H1 (cell line): Measurements from ENCODE around the gene FGF12. TPM values are rescaled to one million over a fixed set of nuclear protein-coding genes. Genes with fewer than 3 reads are reported as not detected.

Experiments
- CTCF ChIA-PET: fragments of 300-600 bp; sonication (Branson Sonifier 250); formaldehyde crosslinking; loops from one replicate; lab custom pipeline; 2021; ENCODE audit not compliant: partially characterized antibody; lab: Charles Lee
- POLR2A ChIA-PET: fragments of 300-600 bp; sonication (Branson Sonifier 250); formaldehyde crosslinking; loops from one replicate; lab custom pipeline; 2021; ENCODE audit warnings: inconsistent platforms; ENCODE audit not compliant: partially characterized antibody; lab: Charles Lee
- DNase-seq, 2 experiments: peaks; one replicate each; pipeline versions ENCODE4 v3.0.0 to v3.0.0-alpha.2; 2010 to 2022; ENCODE audit warnings: low spot score in 2 of 2, low read depth in 1 of 2, mixed read lengths in 1 of 2
- FAIRE-seq: peaks from 2 replicates; lab custom pipeline; 2011; peaks lifted over from hg19 to GRCh38; lab: Jason Lieb, UNC
- H2AFZ ChIP-seq: 2 replicates; pipeline ENCODE4 v1.8.1; 2012; ENCODE audit warnings: low read length, inconsistent platforms
- H2AK5ac ChIP-seq: 2 replicates; pipeline ENCODE4 v1.6.1; 2013; ENCODE audit warnings: low read depth, low read length
- H2BK120ac ChIP-seq: replicated peaks from 2 replicates; pipeline ENCODE3; 2013; ENCODE audit warnings: low read depth, low read length, inconsistent platforms
- H2BK12ac ChIP-seq: 2 replicates; pipeline ENCODE4 v1.6.1; 2013; ENCODE audit warnings: low read depth, low read length
- H2BK15ac ChIP-seq: 2 replicates; pipeline ENCODE4 v1.6.1; 2013; ENCODE audit warnings: low read length
- H2BK20ac ChIP-seq: 2 replicates; pipeline ENCODE4 v1.6.1; 2013; ENCODE audit warnings: low read length
- H2BK5ac ChIP-seq: 2 replicates; pipeline ENCODE4 v1.6.1; 2013; ENCODE audit warnings: low read depth, low read length
- H3K14ac ChIP-seq: 2 replicates; pipeline ENCODE4 v1.6.1; 2013; ENCODE audit warnings: inconsistent platforms; ENCODE audit not compliant: insufficient read length
- H3K18ac ChIP-seq: 2 replicates; pipeline ENCODE4 v1.6.1; 2013; ENCODE audit warnings: low read length; ENCODE audit errors: extremely low read depth
- H3K23ac ChIP-seq: 2 replicates; pipeline ENCODE4 v1.6.1; 2013; ENCODE audit warnings: inconsistent platforms; ENCODE audit not compliant: insufficient read length
- H3K23me2 ChIP-seq: 2 replicates; pipeline ENCODE4 v1.6.1; 2013; ENCODE audit warnings: low read depth, low read length
- H3K27ac ChIP-seq: 2 replicates; pipeline ENCODE4 v1.6.1; 2011; ENCODE audit warnings: low read depth, low read length, inconsistent platforms
- H3K27me3 ChIP-seq, 4 experiments: replicated peaks in 1 of 4; 1 replicate in 1 of 4; 2 replicates in 3 of 4; pipeline versions ENCODE4 v1.6.1 to v1.8.1; 2011 to 2013; ENCODE audit warnings: low read length in 3 of 4, mild to moderate bottlenecking in 3 of 4, inconsistent platforms in 2 of 4, mixed read lengths in 2 of 4, moderate library complexity in 1 of 4; ENCODE audit not compliant: control insufficient read depth in 3 of 4, insufficient read depth in 3 of 4; ENCODE audit errors: extremely low read depth in 1 of 4
- H3K36me3 ChIP-seq, 4 experiments: 2 replicates each; pipeline versions ENCODE4 v1.6.1 to v1.8.1; 2011 to 2013; ENCODE audit warnings: mild to moderate bottlenecking in 4 of 4, low read length in 3 of 4, moderate library complexity in 2 of 4, control low read depth in 1 of 4, inconsistent platforms in 1 of 4; ENCODE audit not compliant: insufficient read depth in 4 of 4, control insufficient read depth in 2 of 4
- H3K4ac ChIP-seq: replicated peaks from 2 replicates; pipeline ENCODE3; 2013; ENCODE audit warnings: low read length, low read depth, mixed read lengths, inconsistent platforms; ENCODE audit not compliant: insufficient read length
- H3K4me1 ChIP-seq, 4 experiments: replicated peaks in 1 of 4; 1 replicate in 1 of 4; 2 replicates in 3 of 4; pipeline versions ENCODE4 v1.6.1 to v1.8.1; 2011 to 2013; ENCODE audit warnings: low read length in 3 of 4, inconsistent platforms in 2 of 4, mixed read lengths in 1 of 4; ENCODE audit not compliant: insufficient read depth in 4 of 4, control insufficient read depth in 3 of 4
- H3K4me2 ChIP-seq, 2 experiments: 2 replicates each; pipeline versions ENCODE4 v1.6.1 to v1.8.1; 2011 to 2013; ENCODE audit warnings: low read depth in 2 of 2, low read length in 2 of 2, control low read depth in 1 of 2, inconsistent platforms in 1 of 2, mild to moderate bottlenecking in 1 of 2; ENCODE audit not compliant: insufficient read depth in 1 of 2
- H3K4me3 ChIP-seq, 4 experiments: fragments of 200-600, 300-600 bp in 1 of 4; sonication (generic), shearing (Covaris generic), sonication (Bioruptor Twin) in 1 of 4; 2 replicates each; pipeline versions ENCODE4 v1.5.1 to v1.8.1; 2011 to 2016; ENCODE audit warnings: low read length in 4 of 4, low read depth in 3 of 4, control low read depth in 2 of 4, inconsistent platforms in 2 of 4, mild to moderate bottlenecking in 2 of 4, mixed read lengths in 1 of 4, moderate library complexity in 1 of 4; ENCODE audit not compliant: insufficient read depth in 2 of 4; ENCODE audit errors: extremely low read depth in 1 of 4
- H3K56ac ChIP-seq: replicated peaks from 2 replicates; pipeline ENCODE3; 2013; ENCODE audit warnings: low read depth, mild to moderate bottlenecking, mixed read lengths, low read length, inconsistent platforms; ENCODE audit not compliant: insufficient read length
- H3K79me1 ChIP-seq: 2 replicates; pipeline ENCODE4 v1.6.1; 2013; ENCODE audit warnings: low read depth, low read length, control low read depth
- H3K79me2 ChIP-seq, 2 experiments: 2 replicates each; pipeline versions ENCODE4 v1.6.1 to v1.8.1; 2012 to 2013; ENCODE audit warnings: low read length in 2 of 2, mild to moderate bottlenecking in 2 of 2, inconsistent platforms in 1 of 2; ENCODE audit not compliant: insufficient read depth in 2 of 2, control insufficient read depth in 1 of 2
- H3K9ac ChIP-seq, 4 experiments: replicated peaks in 1 of 4; 1 replicate in 1 of 4; 2 replicates in 3 of 4; pipeline versions ENCODE4 v1.6.1 to v1.8.1; 2011 to 2013; ENCODE audit warnings: low read depth in 3 of 4, low read length in 3 of 4, control low read depth in 2 of 4, mild to moderate bottlenecking in 2 of 4, moderate library complexity in 2 of 4, inconsistent platforms in 1 of 4; ENCODE audit errors: extremely low read depth in 1 of 4
- H3K9me3 ChIP-seq, 2 experiments: 2 replicates each; pipeline versions ENCODE4 v1.6.1 to v1.8.1; 2012 to 2013; ENCODE audit warnings: mild to moderate bottlenecking in 2 of 2, moderate library complexity in 2 of 2, control low read depth in 1 of 2, inconsistent platforms in 1 of 2, low read depth in 1 of 2, low read length in 1 of 2, mixed read lengths in 1 of 2; ENCODE audit not compliant: insufficient read depth in 2 of 2
- H4K20me1 ChIP-seq, 2 experiments: replicated peaks in 1 of 2; 2 replicates each; pipeline versions ENCODE3 to v1.8.1; 2011 to 2013; ENCODE audit warnings: inconsistent platforms in 2 of 2, low read length in 2 of 2, mild to moderate bottlenecking in 1 of 2; ENCODE audit not compliant: insufficient read depth in 2 of 2, control insufficient read depth in 1 of 2
- H4K5ac ChIP-seq: 2 replicates; pipeline ENCODE4 v1.6.1; 2013; ENCODE audit warnings: low read length, low read depth, mixed read lengths, inconsistent platforms; ENCODE audit not compliant: insufficient read length
- H4K8ac ChIP-seq: 2 replicates; pipeline ENCODE4 v1.8.0; 2013; ENCODE audit warnings: mild to moderate bottlenecking, moderate library complexity, low read length, inconsistent platforms; ENCODE audit not compliant: insufficient read depth; ENCODE audit errors: extremely low read depth
- H4K91ac ChIP-seq: replicated peaks from 2 replicates; pipeline ENCODE3; 2013; ENCODE audit warnings: low read length, mixed read lengths, inconsistent platforms; ENCODE audit not compliant: insufficient read length
- CHD7 ChIP-seq: fragments of 300-600 bp; sonication (generic); IDR thresholded peaks from 2 replicates; pipeline ENCODE4 v1.7.1; 2012; ENCODE audit warnings: low read length, moderate library complexity, mild to moderate bottlenecking, inconsistent platforms; ENCODE audit not compliant: insufficient replicate concordance
- WGBS, 2 experiments: shearing (Covaris generic) in 1 of 2; methylation state at CpG; one replicate each; pipeline versions ENCODE4 v1.1.6 to v1.1.7; 2013 to 2015; ENCODE audit warnings: low lambda C conversion rate in 2 of 2, mixed read lengths in 2 of 2, inconsistent platforms in 1 of 2, low coverage in 1 of 2, missing lambda C conversion rate in 1 of 2; ENCODE audit not compliant: insufficient replicate concordance in 2 of 2, insufficient coverage in 1 of 2, insufficient read length in 1 of 2; ENCODE audit errors: extremely low coverage in 1 of 2, missing lambda C conversion rate in 1 of 2; 5-methylcytosine and 5-hydroxymethylcytosine counted together
- polyA plus RNA-seq, 7 experiments: library from polyadenylated mRNA; depleted of rRNA in 3 of 7; stranded (reverse) in 5 of 7; unstranded in 2 of 7; fragments of >200 nt in 5 of 7; fragments of 200-250 nt in 2 of 7; gene quantifications; 1 replicate in 5 of 7; 2 replicates in 1 of 7; 4 replicates in 1 of 7; pipeline versions ENCODE4 v1.2.1 to v1.2.3, GENCODE V29; 2011 to 2013; ENCODE audit warnings: missing spikeins in 2 of 7, mixed read lengths in 2 of 7
- total RNA-seq: library from RNA; stranded (reverse); fragmentation: NEBNext Ultra II Directional; extraction: Animal tissue kit (Norgen Biotek cat#: 25700); gene quantifications from 2 replicates; pipeline ENCODE4 v1.2.1, GENCODE V29; 2021

FGF12 gene
- total and polyA plus RNA-seq, 2 of the 8 experiments (the other 6 are each of a cell fraction or from before 2014, with no cell fraction given), result 4.1 to 16.6 TPM

- Histone ChIP-seq H2AFZ (no peak overlapping the region), H3K4me2 (no peak overlapping the region), H3K4me3 (no peak overlapping the region), H3K23ac (no peak overlapping the region), H3K27ac (no peak overlapping the region), H3K14ac (no peak overlapping the region), H4K5ac (no peak overlapping the region), H4K20me1 (no peaks in the 10 kb centered on the region), H4K91ac (no peak overlapping the region), H2BK12ac (no peak overlapping the region), H3K18ac (no peak overlapping the region), H4K8ac (no peak overlapping the region), H3K79me1 (no peaks in the 10 kb centered on the region), H3K23me2 (no peaks in the 10 kb centered on the region), H2AK5ac (no peak overlapping the region), H3K79me2 (no peaks in the 10 kb centered on the region), H3K4me1 (no peaks in the 10 kb centered on the region), H3K4ac (no peak overlapping the region), H3K27me3 (no peaks in the 10 kb centered on the region), H3K9me3 (no peaks in the 10 kb centered on the region), H2BK5ac (no peak overlapping the region), H3K9ac (no peak overlapping the region), H2BK15ac (no peak overlapping the region), H2BK120ac (no peak overlapping the region), H2BK20ac (no peak overlapping the region), H3K36me3 (no peaks in the 10 kb centered on the region), H3K56ac (no peak overlapping the region)
- FAIRE-seq (no peak), DNase-seq (no peak)
- 90% methylated on average over 1 of the region's 1 CpG; no CpG with 5 or more reads in 1 of the 2 experiments for WGBS, 2 experiments
- ChIA-PET POLR2A (no interaction called here), CTCF (no interaction called here)
- TF ChIP-seq CHD7, result no peak
Measured at GRCh38 chr3:192279664-192280063, 447.7 kb downstream of the FGF12 start.
